H9 (cell line): Measurements from ENCODE around the gene ZFP62. TPM values are rescaled to one million over a fixed set of nuclear protein-coding genes. Genes with fewer than 3 reads are reported as not detected.

Experiments used
- DNase-seq: peaks from one replicate; pipeline ENCODE4 v3.0.0-alpha.2; 2017
- H2AFZ ChIP-seq: one replicate; pipeline ENCODE4 v1.6.1; 2013; ENCODE audit warnings: mild to moderate bottlenecking, low read length, control low read depth, moderate library complexity
- H2AK5ac ChIP-seq: 2 replicates; pipeline ENCODE4 v1.6.1; 2013; ENCODE audit warnings: low read length, control low read depth, mixed read lengths; ENCODE audit not compliant: insufficient read length
- H2BK120ac ChIP-seq: one replicate; pipeline ENCODE4 v1.6.1; 2013; ENCODE audit warnings: low read depth, mild to moderate bottlenecking, low read length, control low read depth, inconsistent platforms; ENCODE audit not compliant: poor library complexity, severe bottlenecking
- H2BK12ac ChIP-seq: 2 replicates; pipeline ENCODE4 v1.6.1; 2013; ENCODE audit warnings: low read length, control low read depth, mixed read lengths, low read depth; ENCODE audit not compliant: insufficient read length
- H2BK15ac ChIP-seq: 2 replicates; pipeline ENCODE4 v1.6.1; 2013; ENCODE audit warnings: low read depth, low read length, control low read depth
- H2BK20ac ChIP-seq: one replicate; pipeline ENCODE4 v1.6.1; 2013; ENCODE audit warnings: low read depth, mild to moderate bottlenecking, low read length, control low read depth, inconsistent platforms; ENCODE audit not compliant: poor library complexity, severe bottlenecking
- H2BK5ac ChIP-seq: 2 replicates; pipeline ENCODE4 v1.6.1; 2013; ENCODE audit warnings: low read length, control low read depth, mixed read lengths; ENCODE audit not compliant: insufficient read length
- H3K14ac ChIP-seq: 2 replicates; pipeline ENCODE4 v1.6.1; 2013; ENCODE audit warnings: low read length, control low read depth; ENCODE audit not compliant: insufficient read depth
- H3K18ac ChIP-seq: 2 replicates; pipeline ENCODE4 v1.6.1; 2013; ENCODE audit warnings: low read depth, mild to moderate bottlenecking, mixed read lengths, low read length, control low read depth; ENCODE audit not compliant: insufficient read length
- H3K23ac ChIP-seq: 2 replicates; pipeline ENCODE4 v1.6.1; 2013; ENCODE audit warnings: low read length, control low read depth, mixed read lengths, low read depth; ENCODE audit not compliant: insufficient read length
- H3K23me2 ChIP-seq: 2 replicates; pipeline ENCODE4 v1.6.1; 2013; ENCODE audit warnings: low read depth, mild to moderate bottlenecking, mixed read lengths, low read length, control low read depth; ENCODE audit not compliant: insufficient read length, poor library complexity, severe bottlenecking
- H3K27ac ChIP-seq: 2 replicates; pipeline ENCODE4 v1.5.1; 2013; ENCODE audit warnings: low read length, control low read depth, mixed read lengths, low read depth; ENCODE audit not compliant: insufficient read length
- H3K27me3 ChIP-seq: 2 replicates; pipeline ENCODE4 v1.6.1; 2013; ENCODE audit warnings: low read length, control low read depth, inconsistent platforms; ENCODE audit not compliant: insufficient read depth
- H3K4ac ChIP-seq: 2 replicates; pipeline ENCODE4 v1.6.1; 2013; ENCODE audit warnings: low read depth, mild to moderate bottlenecking, control low read depth, inconsistent platforms, low read length, moderate library complexity
- H3K4me1 ChIP-seq: 2 replicates; pipeline ENCODE4 v1.6.1; 2013; ENCODE audit warnings: low read length, control low read depth, inconsistent platforms; ENCODE audit not compliant: insufficient read depth
- H3K4me2 ChIP-seq: 2 replicates; pipeline ENCODE4 v1.6.1; 2013; ENCODE audit warnings: low read length, control low read depth, mixed read lengths; ENCODE audit not compliant: insufficient read length, insufficient read depth
- H3K56ac ChIP-seq: 2 replicates; pipeline ENCODE4 v1.6.1; 2013; ENCODE audit warnings: low read depth, mild to moderate bottlenecking, mixed read lengths, low read length, control low read depth; ENCODE audit not compliant: insufficient read length
- H3K79me1 ChIP-seq: 2 replicates; pipeline ENCODE4 v1.6.1; 2013; ENCODE audit warnings: low read depth, mild to moderate bottlenecking, moderate library complexity, low read length, control low read depth, inconsistent platforms; ENCODE audit not compliant: insufficient read depth, poor library complexity, severe bottlenecking
- H3K79me2 ChIP-seq: 2 replicates; pipeline ENCODE4 v1.6.1; 2013; ENCODE audit warnings: low read length, control low read depth, inconsistent platforms; ENCODE audit not compliant: insufficient read depth
- H3K9ac ChIP-seq: 2 replicates; pipeline ENCODE4 v1.6.1; 2013; ENCODE audit warnings: low read length, control low read depth, mixed read lengths; ENCODE audit not compliant: insufficient read length; ENCODE audit errors: extremely low read depth
- H3K9me3 ChIP-seq: one replicate; pipeline ENCODE4 v1.6.1; 2013; ENCODE audit warnings: low read depth, low read length, inconsistent platforms; ENCODE audit not compliant: control insufficient read depth
- H3T11ph ChIP-seq: one replicate; pipeline ENCODE4 v1.6.1; 2013; ENCODE audit warnings: mild to moderate bottlenecking, low read length, control low read depth, inconsistent platforms
- H4K20me1 ChIP-seq: one replicate; pipeline ENCODE4 v1.6.1; 2013; ENCODE audit not compliant: control insufficient read depth, insufficient read length, insufficient read depth
- H4K5ac ChIP-seq: 2 replicates; pipeline ENCODE4 v1.6.1; 2013; ENCODE audit warnings: low read depth, mild to moderate bottlenecking, mixed read lengths, low read length, control low read depth; ENCODE audit not compliant: insufficient read length
- H4K8ac ChIP-seq: replicated peaks from 2 replicates; pipeline ENCODE4 v1.6.1; 2013; ENCODE audit warnings: low read length, control low read depth, mixed read lengths, low read depth; ENCODE audit not compliant: insufficient read length
- H4K91ac ChIP-seq: 2 replicates; pipeline ENCODE4 v1.6.1; 2013; ENCODE audit warnings: low read depth, mild to moderate bottlenecking, moderate library complexity, mixed read lengths, low read length, control low read depth; ENCODE audit not compliant: insufficient read length
- H3K27ac Mint-ChIP-seq, 3 experiments: 2 replicates in 2 of 3; 3 replicates in 1 of 3; pipeline ENCODE4 v1.8.0; 2020 to 2021; ENCODE audit warnings: mixed read lengths in 3 of 3, mild to moderate bottlenecking in 1 of 3, moderate library complexity in 1 of 3
- H3K27me3 Mint-ChIP-seq: 2 replicates; pipeline ENCODE4 v1.8.0; 2021; ENCODE audit warnings: low read depth, mild to moderate bottlenecking, moderate library complexity, mixed read lengths
- H3K36me3 Mint-ChIP-seq, 3 experiments: 2 replicates in 2 of 3; 3 replicates in 1 of 3; pipeline ENCODE4 v1.8.0; 2020 to 2021; ENCODE audit warnings: low read depth in 3 of 3, mixed read lengths in 3 of 3; ENCODE audit not compliant: insufficient read depth in 1 of 3
- H3K4me1 Mint-ChIP-seq, 2 experiments: 2 replicates each; pipeline ENCODE4 v1.8.0; 2020; ENCODE audit warnings: mixed read lengths in 2 of 2
- H3K4me3 Mint-ChIP-seq, 2 experiments: 2 replicates in 1 of 2; 3 replicates in 1 of 2; pipeline ENCODE4 v1.8.0; 2020 to 2021; ENCODE audit warnings: mild to moderate bottlenecking in 2 of 2, mixed read lengths in 2 of 2, moderate library complexity in 1 of 2
- H3K9me3 Mint-ChIP-seq, 2 experiments: 2 replicates in 1 of 2; 3 replicates in 1 of 2; pipeline ENCODE4 v1.8.0; 2020; ENCODE audit warnings: mild to moderate bottlenecking in 2 of 2, mixed read lengths in 2 of 2, moderate library complexity in 1 of 2
- WGBS: extraction: QIAGEN DNeasy Blood & Tissue Kit; methylation state at CpG from one replicate; pipeline ENCODE4 v1.1.7; 2013; ENCODE audit warnings: missing lambda C conversion rate, low lambda C conversion rate, mixed read lengths; ENCODE audit not compliant: insufficient read length; ENCODE audit errors: extremely low coverage; 5-methylcytosine and 5-hydroxymethylcytosine counted together
- total RNA-seq: library from RNA; stranded (reverse); gene quantifications from 2 replicates; pipeline ENCODE4 v1.2.1, GENCODE V29; 2021
- TF ChIP-seq, protein P1 (sequence below): fragments of 200-600 bp; sonication (generic); conservative IDR thresholded peaks from 3 replicates; pipeline ENCODE4 v1.8.0; 2021; ENCODE audit warnings: antibody characterized with exemption, mild to moderate bottlenecking

The ZFP62 gene
- total RNA-seq, 1 experiment from 2014 or later: 16.2 TPM

DNA sequence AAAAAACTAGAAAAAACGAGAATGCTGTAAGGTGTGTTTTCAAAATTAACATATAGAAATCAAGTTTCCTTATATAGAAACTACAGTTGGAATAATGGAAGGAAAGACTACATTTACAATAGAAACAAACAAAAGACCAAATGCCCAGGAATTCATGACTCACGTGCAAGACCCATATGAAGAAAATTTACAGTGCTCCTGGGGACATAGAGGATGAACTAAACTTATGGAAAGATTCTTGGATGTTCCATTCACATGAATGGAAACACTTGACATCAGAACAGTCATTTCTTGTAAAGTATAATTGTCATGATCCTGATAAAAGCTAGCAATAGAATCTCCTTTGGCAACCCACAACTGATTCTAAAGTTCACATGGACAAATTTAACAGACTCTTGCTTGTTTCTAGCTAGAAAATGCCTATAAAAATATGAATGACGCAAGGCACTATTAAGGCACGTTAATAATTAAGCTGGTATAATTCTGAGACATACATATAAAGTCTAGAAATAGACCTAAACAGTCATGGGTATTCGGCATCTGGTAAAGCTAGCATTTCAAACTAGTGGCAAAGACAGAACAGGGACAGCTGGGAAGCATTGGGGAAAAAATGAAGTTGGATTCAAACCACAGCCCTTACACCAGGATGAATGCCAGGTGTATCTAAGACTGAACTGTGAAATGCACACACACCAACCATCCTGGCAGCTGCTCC is 5.1 kb upstream of the ZFP62 start:
- Histone ChIP-seq H2BK15ac (no peak overlapping the region), H3K4me2 (no peak overlapping the region), H2BK120ac (no peak overlapping the region), H4K91ac (no peak overlapping the region), H2BK5ac (no peak overlapping the region), H3K23ac (no peak overlapping the region), H3K23me2 (no peaks in the 10 kb centered on the region), H3K27ac (no peak overlapping the region), H3K14ac (no peak overlapping the region), H3K4ac (no peak overlapping the region), H2AFZ (no peak overlapping the region), H3K79me1 (no peaks in the 10 kb centered on the region), H4K20me1 (no peaks in the 10 kb centered on the region), H3K27me3 (no peaks in the 10 kb centered on the region), H3K4me1 (no peaks in the 10 kb centered on the region), H3T11ph (no peak overlapping the region), H3K9ac (no peak overlapping the region), H3K79me2 (no peaks in the 10 kb centered on the region), H2BK12ac (no peak overlapping the region), H2BK20ac (no peak overlapping the region), H3K9me3 (no peaks in the 10 kb centered on the region), H4K8ac (no peak overlapping the region), H3K56ac (no peak overlapping the region), H4K5ac (no peak overlapping the region), H3K18ac (no peak overlapping the region), H2AK5ac (no peak overlapping the region)
- no CpG with 5 or more reads among the region's 5 CpGs for WGBS
- H3K4me3 Mint-ChIP-seq: no peak overlapping the region
- H3K27me3 Mint-ChIP-seq: no peaks in the 10 kb centered on the region; the same call in none of the 2 replicates
- H3K27ac Mint-ChIP-seq: no peak overlapping the region
- peaks cover 6 to 9% of the 10 kb centered on the region in 2 experiments for H3K4me1 Mint-ChIP-seq
- no peaks in the 10 kb centered on the region for H3K9me3 Mint-ChIP-seq
- no peak for DNase-seq
- TF ChIP-seq, protein P1, sequence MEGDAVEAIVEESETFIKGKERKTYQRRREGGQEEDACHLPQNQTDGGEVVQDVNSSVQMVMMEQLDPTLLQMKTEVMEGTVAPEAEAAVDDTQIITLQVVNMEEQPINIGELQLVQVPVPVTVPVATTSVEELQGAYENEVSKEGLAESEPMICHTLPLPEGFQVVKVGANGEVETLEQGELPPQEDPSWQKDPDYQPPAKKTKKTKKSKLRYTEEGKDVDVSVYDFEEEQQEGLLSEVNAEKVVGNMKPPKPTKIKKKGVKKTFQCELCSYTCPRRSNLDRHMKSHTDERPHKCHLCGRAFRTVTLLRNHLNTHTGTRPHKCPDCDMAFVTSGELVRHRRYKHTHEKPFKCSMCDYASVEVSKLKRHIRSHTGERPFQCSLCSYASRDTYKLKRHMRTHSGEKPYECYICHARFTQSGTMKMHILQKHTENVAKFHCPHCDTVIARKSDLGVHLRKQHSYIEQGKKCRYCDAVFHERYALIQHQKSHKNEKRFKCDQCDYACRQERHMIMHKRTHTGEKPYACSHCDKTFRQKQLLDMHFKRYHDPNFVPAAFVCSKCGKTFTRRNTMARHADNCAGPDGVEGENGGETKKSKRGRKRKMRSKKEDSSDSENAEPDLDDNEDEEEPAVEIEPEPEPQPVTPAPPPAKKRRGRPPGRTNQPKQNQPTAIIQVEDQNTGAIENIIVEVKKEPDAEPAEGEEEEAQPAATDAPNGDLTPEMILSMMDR: no peak
- no peaks in the 10 kb centered on the region; a peak in 1 of 7 replicates for H3K36me3 Mint-ChIP-seq
